Keratinocyte (primary cell): Measurements from ENCODE around the gene STAB2.

Experiments used
- EZH2 ChIP-seq: IDR thresholded peaks from one replicate; pipeline ENCODE4 v1.6.1; 2012; ENCODE audit warnings: inconsistent platforms, mild to moderate bottlenecking, low read length, moderate library complexity
- TF ChIP-seq, protein P1 (sequence below), 3 experiments: IDR thresholded peaks in 1 of 3; conservative IDR thresholded peaks in 1 of 3; optimal IDR thresholded peaks in 1 of 3; 2 replicates in 2 of 3; 3 replicates in 1 of 3; pipeline versions ENCODE3 to v1.5.1; 2011; ENCODE audit warnings: low read length in 3 of 3, mild to moderate bottlenecking in 3 of 3, moderate library complexity in 2 of 3, control low read depth in 1 of 3, inconsistent platforms in 1 of 3; ENCODE audit not compliant: insufficient read depth in 2 of 3; ENCODE audit errors: extremely low read depth in 1 of 3

DNA sequence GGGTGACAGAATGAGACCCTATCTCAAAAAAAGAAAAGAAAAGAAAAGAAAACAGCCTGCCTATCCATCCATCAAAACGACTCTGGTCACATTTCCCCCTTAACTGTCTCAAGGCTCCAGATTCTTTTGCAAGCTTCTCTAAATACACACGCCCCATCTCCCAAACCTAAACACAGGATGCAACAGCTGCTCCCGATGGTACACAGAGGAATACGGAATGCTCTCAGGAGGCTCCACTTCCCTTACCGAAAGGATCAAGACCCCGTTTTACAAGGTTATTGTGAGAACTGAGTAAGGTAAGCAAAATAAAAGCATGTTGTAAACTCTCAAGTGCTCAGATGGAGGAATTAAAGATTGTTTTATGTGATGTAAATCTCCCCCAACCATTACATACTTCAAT lies 191.7 kb downstream of the STAB2 start:
- TF ChIP-seq, protein P1, sequence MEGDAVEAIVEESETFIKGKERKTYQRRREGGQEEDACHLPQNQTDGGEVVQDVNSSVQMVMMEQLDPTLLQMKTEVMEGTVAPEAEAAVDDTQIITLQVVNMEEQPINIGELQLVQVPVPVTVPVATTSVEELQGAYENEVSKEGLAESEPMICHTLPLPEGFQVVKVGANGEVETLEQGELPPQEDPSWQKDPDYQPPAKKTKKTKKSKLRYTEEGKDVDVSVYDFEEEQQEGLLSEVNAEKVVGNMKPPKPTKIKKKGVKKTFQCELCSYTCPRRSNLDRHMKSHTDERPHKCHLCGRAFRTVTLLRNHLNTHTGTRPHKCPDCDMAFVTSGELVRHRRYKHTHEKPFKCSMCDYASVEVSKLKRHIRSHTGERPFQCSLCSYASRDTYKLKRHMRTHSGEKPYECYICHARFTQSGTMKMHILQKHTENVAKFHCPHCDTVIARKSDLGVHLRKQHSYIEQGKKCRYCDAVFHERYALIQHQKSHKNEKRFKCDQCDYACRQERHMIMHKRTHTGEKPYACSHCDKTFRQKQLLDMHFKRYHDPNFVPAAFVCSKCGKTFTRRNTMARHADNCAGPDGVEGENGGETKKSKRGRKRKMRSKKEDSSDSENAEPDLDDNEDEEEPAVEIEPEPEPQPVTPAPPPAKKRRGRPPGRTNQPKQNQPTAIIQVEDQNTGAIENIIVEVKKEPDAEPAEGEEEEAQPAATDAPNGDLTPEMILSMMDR (optimal IDR thresholded peaks at IDR 0.05 in 1 of 3, IDR thresholded peaks at IDR 0.05 in 1 of 3, conservative IDR thresholded peaks at IDR 0.05 in 1 of 3; ENCODE audit: extremely low read depth in 1 of 3, insufficient read depth in 2 of 3, low read length in 3 of 3), result no peak
- no peak for TF ChIP-seq EZH2
